ENCODE measurements around the gene SLC25A43. TPM values are rescaled to one million over a fixed set of nuclear protein-coding genes. Genes with fewer than 3 reads are reported as not detected.

SLC25A43 gene
- total RNA-seq, 4 donors from 2014 or later, result 7.9 to 18.0 (median 14.3) TPM

GRCh38 chrX:119417842-119418241 is 18.7 kb downstream of the SLC25A43 start:
- no peak for TF ChIP-seq EP300 (IDR thresholded peaks at IDR 0.05)
- no peak for TF ChIP-seq CTCF (IDR thresholded peaks at IDR 0.05)
- no peak for TF ChIP-seq POLR2AphosphoS5 (IDR thresholded peaks at IDR 0.05)
- no peak for TF ChIP-seq POLR2A (IDR thresholded peaks at IDR 0.05)
- Histone ChIP-seq H3K36me3 (peaks cover 0 to 16% of the 10 kb centered on the region in 2 donors), H3K9me3 (no peaks in the 10 kb centered on the region), H3K4me3 (no peak overlapping the region), H3K4me1 (no peaks in the 10 kb centered on the region), H3K27me3 (no peaks in the 10 kb centered on the region), H3K27ac (no peak overlapping the region)
- WGBS, 2 donors (ENCODE audit: low coverage in 1 of 2), result 70% methylated on average over 1 of the region's 1 CpG; no CpG with 5 or more reads in 1 of the 2 donors
- no peak for ATAC-seq

GRCh38 chrX:119419146-119419545 is 20.0 kb downstream of the SLC25A43 start:
- Histone ChIP-seq H3K36me3 (peaks cover 0 to 16% of the 10 kb centered on the region in 2 donors), H3K4me3 (no peak overlapping the region), H3K9me3 (no peaks in the 10 kb centered on the region), H3K27ac (no peak overlapping the region), H3K27me3 (no peaks in the 10 kb centered on the region), H3K4me1 (no peaks in the 10 kb centered on the region)
- no peak for ATAC-seq
- WGBS, 2 donors (ENCODE audit: low coverage in 1 of 2), result 93% methylated on average over 3 to 4 of the region's 4 CpGs
- TF ChIP-seq POLR2A (IDR thresholded peaks at IDR 0.05), result no peak
- TF ChIP-seq POLR2AphosphoS5 (IDR thresholded peaks at IDR 0.05), result no peak
- TF ChIP-seq EP300 (IDR thresholded peaks at IDR 0.05), result no peak
- no peak for TF ChIP-seq CTCF (IDR thresholded peaks at IDR 0.05)

- TF ChIP-seq POLR2AphosphoS5 (IDR thresholded peaks at IDR 0.05) (no peak), CTCF (IDR thresholded peaks at IDR 0.05) (no peak), POLR2A (IDR thresholded peaks at IDR 0.05) (no peak), EP300 (IDR thresholded peaks at IDR 0.05) (no peak)
- Histone ChIP-seq H3K9me3 (no peaks in the 10 kb centered on the region), H3K27ac (no peak overlapping the region), H3K4me3 (no peak overlapping the region), H3K36me3 (peaks cover 0 to 16% of the 10 kb centered on the region in 2 donors), H3K4me1 (no peaks in the 10 kb centered on the region), H3K27me3 (no peaks in the 10 kb centered on the region)
- ATAC-seq, result no peak
- 76% methylated on average over 2 of the region's 2 CpGs; no CpG with 5 or more reads in 1 of the 2 donors for WGBS, 2 donors (ENCODE audit: low coverage in 1 of 2)
Measured at GRCh38 chrX:119419898-119420297, 20.8 kb downstream of the SLC25A43 start.

- Histone ChIP-seq H3K27me3 (no peaks in the 10 kb centered on the region), H3K27ac (no peak overlapping the region), H3K36me3 (peaks cover 0 to 16% of the 10 kb centered on the region in 2 donors), H3K9me3 (no peaks in the 10 kb centered on the region), H3K4me3 (no peak overlapping the region), H3K4me1 (no peaks in the 10 kb centered on the region)
- 50 to 73% methylated on average over 2 to 3 of the region's 7 CpGs for WGBS, 2 donors (ENCODE audit: low coverage in 1 of 2)
- TF ChIP-seq CTCF (IDR thresholded peaks at IDR 0.05) (no peak), EP300 (IDR thresholded peaks at IDR 0.05) (no peak), POLR2AphosphoS5 (IDR thresholded peaks at IDR 0.05) (no peak), POLR2A (IDR thresholded peaks at IDR 0.05) (no peak)
- ATAC-seq, result no peak
Measured at GRCh38 chrX:119421016-119421705, 22.0 kb downstream of the SLC25A43 start.

GRCh38 chrX:119423631-119424030 is 24.5 kb downstream of the SLC25A43 start:
- WGBS, 2 donors (ENCODE audit: low coverage in 1 of 2), result 93 to 95% methylated on average over 2 to 4 of the region's 14 CpGs
- TF ChIP-seq POLR2AphosphoS5 (IDR thresholded peaks at IDR 0.05), result no peak
- no peak for TF ChIP-seq CTCF (IDR thresholded peaks at IDR 0.05)
- no peak for TF ChIP-seq POLR2A (IDR thresholded peaks at IDR 0.05)
- no peak for TF ChIP-seq EP300 (IDR thresholded peaks at IDR 0.05)
- no peak for ATAC-seq

More at GRCh38 chrX:119423631-119424030, 24.5 kb downstream of the SLC25A43 start:
- H3K4me3 ChIP-seq, result no peak overlapping the region
- no peaks in the 10 kb centered on the region for H3K9me3 ChIP-seq
- H3K36me3 ChIP-seq, result peaks cover 0 to 7% of the 10 kb centered on the region in 2 donors
- H3K27me3 ChIP-seq, result no peaks in the 10 kb centered on the region
- no peak overlapping the region for H3K27ac ChIP-seq
- no peaks in the 10 kb centered on the region for H3K4me1 ChIP-seq

Measured in gastroesophageal sphincter (tissue), 4 donors.